Measurements from ENCODE around the gene BOD1L2. TPM values are rescaled to one million over a fixed set of nuclear protein-coding genes. Genes with fewer than 3 reads are reported as not detected.
A peak's percentile ranks its signal among the peaks of the same experiment; 100 is the strongest.

Gene BOD1L2
- total and polyA plus RNA-seq, 2 of the 13 experiments (the other 11 are each of a cell fraction or from before 2014, with no cell fraction given), result not detected

GRCh38 chr18:57107140-57107832 is 39.6 kb upstream of the BOD1L2 start (continued):
- TF ChIP-seq HMGXB3 (CRISPR knock-in tag; IDR thresholded peaks at IDR 0.05; ENCODE audit: borderline replicate concordance) (peak; percentile 85), TBX3 (IDR thresholded peaks at IDR 0.05; ENCODE audit: borderline replicate concordance) (no peak), ZNF24 (IDR thresholded peaks at IDR 0.05) (no peak), ZMAT5 (CRISPR knock-in tag; IDR thresholded peaks at IDR 0.05; ENCODE audit: borderline replicate concordance, low read depth) (no peak), POLR2AphosphoS5 (IDR thresholded peaks at IDR 0.05; ENCODE audit: low read depth, low read length) (no peak), CENPBD1 (CRISPR knock-in tag; IDR thresholded peaks at IDR 0.05; ENCODE audit: borderline replicate concordance, low read depth) (no peak), MEF2D (CRISPR knock-in tag; IDR thresholded peaks at IDR 0.05) (peak; percentile 81), PCBP2 (optimal IDR thresholded peaks at IDR 0.05; ENCODE audit: low read depth, low read length, poor library complexity, severe bottlenecking) (no peak), ZNF207 (IDR thresholded peaks at IDR 0.05; ENCODE audit: borderline replicate concordance) (no peak), ZNF446 (CRISPR knock-in tag; IDR thresholded peaks at IDR 0.05) (0 out of 2 replicates have a peak, but pooled peaks have one; percentile 44), NFATC3 (CRISPR knock-in tag; IDR thresholded peaks at IDR 0.05) (no peak), ZNF704 (CRISPR knock-in tag; IDR thresholded peaks at IDR 0.05; ENCODE audit: borderline replicate concordance) (no peak), ZEB1 (IDR thresholded peaks at IDR 0.05; ENCODE audit: insufficient replicate concordance, low read depth) (no peak), DNMT1 (CRISPR knock-in tag; IDR thresholded peaks at IDR 0.05) (no peak), ZNF225 (CRISPR knock-in tag; IDR thresholded peaks at IDR 0.05) (no peak), FOXA3 (CRISPR knock-in tag; IDR thresholded peaks at IDR 0.05) (no peak)
- TF ChIP-seq, protein P1, sequence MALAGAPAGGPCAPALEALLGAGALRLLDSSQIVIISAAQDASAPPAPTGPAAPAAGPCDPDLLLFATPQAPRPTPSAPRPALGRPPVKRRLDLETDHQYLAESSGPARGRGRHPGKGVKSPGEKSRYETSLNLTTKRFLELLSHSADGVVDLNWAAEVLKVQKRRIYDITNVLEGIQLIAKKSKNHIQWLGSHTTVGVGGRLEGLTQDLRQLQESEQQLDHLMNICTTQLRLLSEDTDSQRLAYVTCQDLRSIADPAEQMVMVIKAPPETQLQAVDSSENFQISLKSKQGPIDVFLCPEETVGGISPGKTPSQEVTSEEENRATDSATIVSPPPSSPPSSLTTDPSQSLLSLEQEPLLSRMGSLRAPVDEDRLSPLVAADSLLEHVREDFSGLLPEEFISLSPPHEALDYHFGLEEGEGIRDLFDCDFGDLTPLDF (CRISPR knock-in tag; IDR thresholded peaks at IDR 0.05), result no peak
- TF ChIP-seq, protein P2, sequence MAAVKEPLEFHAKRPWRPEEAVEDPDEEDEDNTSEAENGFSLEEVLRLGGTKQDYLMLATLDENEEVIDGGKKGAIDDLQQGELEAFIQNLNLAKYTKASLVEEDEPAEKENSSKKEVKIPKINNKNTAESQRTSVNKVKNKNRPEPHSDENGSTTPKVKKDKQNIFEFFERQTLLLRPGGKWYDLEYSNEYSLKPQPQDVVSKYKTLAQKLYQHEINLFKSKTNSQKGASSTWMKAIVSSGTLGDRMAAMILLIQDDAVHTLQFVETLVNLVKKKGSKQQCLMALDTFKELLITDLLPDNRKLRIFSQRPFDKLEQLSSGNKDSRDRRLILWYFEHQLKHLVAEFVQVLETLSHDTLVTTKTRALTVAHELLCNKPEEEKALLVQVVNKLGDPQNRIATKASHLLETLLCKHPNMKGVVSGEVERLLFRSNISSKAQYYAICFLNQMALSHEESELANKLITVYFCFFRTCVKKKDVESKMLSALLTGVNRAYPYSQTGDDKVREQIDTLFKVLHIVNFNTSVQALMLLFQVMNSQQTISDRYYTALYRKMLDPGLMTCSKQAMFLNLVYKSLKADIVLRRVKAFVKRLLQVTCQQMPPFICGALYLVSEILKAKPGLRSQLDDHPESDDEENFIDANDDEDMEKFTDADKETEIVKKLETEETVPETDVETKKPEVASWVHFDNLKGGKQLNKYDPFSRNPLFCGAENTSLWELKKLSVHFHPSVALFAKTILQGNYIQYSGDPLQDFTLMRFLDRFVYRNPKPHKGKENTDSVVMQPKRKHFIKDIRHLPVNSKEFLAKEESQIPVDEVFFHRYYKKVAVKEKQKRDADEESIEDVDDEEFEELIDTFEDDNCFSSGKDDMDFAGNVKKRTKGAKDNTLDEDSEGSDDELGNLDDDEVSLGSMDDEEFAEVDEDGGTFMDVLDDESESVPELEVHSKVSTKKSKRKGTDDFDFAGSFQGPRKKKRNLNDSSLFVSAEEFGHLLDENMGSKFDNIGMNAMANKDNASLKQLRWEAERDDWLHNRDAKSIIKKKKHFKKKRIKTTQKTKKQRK (IDR thresholded peaks at IDR 0.05; ENCODE audit: low read length), result no peak
